Activated naive CD4-positive, alpha-beta T cell treated with anti-CD3 and anti-CD28 coated beads, Interleukin-2, amount 10 ng/mL, durations not matched to agents 7 days and 5 days (primary cell): ENCODE measurements around the gene ZNF865.
"Not testable (repeated sequence)": the region's sequence is repeated elsewhere in the genome, so short reads cannot be mapped to it uniquely, and the experiment has no call there.

ENCODE experiments used
- CTCF ChIA-PET: fragments of 350-600 bp; sonication (Branson Sonifier 250); formaldehyde crosslinking; loops from one replicate; lab custom pipeline; 2021; ENCODE audit warnings: antibody characterized with exemption; lab: Charles Lee
- DNase-seq: peaks from one replicate; pipeline ENCODE4 v3.0.0-alpha.2; 2020
- H3K27ac Mint-ChIP-seq: one replicate; pipeline ENCODE4 v1.8.0; 2021; ENCODE audit warnings: mild to moderate bottlenecking, moderate library complexity, mixed read lengths
- H3K27me3 Mint-ChIP-seq: one replicate; pipeline ENCODE4 v1.8.0; 2021; ENCODE audit warnings: mild to moderate bottlenecking, mixed read lengths
- H3K36me3 Mint-ChIP-seq: one replicate; pipeline ENCODE4 v1.8.0; 2021; ENCODE audit warnings: mixed read lengths
- H3K4me1 Mint-ChIP-seq: one replicate; pipeline ENCODE4 v1.8.0; 2021; ENCODE audit warnings: mixed read lengths
- H3K4me3 Mint-ChIP-seq: one replicate; pipeline ENCODE4 v1.8.0; 2021; ENCODE audit warnings: mild to moderate bottlenecking, moderate library complexity, mixed read lengths
- H3K9me3 Mint-ChIP-seq: one replicate; pipeline ENCODE4 v1.8.0; 2021; ENCODE audit warnings: mixed read lengths

ZNF865 gene

DNA sequence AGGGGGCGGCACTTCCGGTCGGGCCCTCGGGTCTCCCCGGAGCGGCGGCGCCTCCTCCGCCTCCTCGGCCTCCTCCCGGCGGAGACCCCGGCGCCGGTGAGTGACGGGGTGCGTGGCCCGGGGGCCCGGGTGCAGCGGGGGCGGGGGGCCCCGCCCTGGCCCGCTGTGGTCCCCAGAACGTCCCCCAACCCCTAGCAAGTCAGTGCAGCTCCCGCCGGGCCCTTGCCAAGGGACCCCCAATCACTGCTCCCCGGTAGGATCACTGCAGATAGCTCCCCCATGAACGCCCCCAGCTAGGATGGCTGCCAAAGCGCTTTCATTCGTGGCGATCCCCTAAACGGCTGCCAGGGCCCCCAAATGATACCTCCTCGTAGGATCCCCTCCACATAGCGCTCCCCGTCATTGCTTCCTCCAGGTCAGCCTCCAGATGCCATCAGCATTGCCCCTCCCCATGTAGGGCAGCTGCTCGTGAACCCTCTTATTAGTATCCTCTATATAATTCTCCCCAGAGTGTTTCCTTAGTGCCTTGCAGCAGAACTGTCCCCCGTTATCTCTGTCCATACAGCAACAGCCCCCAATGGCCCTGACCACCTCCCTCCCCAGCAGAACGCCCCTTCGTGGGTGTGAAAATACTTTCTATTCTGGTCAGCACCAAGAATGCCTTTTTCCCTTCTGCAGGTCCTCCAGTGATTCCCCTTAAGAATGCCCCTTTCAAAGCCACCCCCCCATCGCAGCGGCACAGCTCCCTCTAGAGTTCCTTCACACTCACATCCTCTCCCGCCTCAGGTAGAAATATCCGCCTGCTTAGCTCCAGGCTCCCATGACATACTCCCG, at the start of gene ZNF865:
Gene ZNF865 (plus strand): TSS at position 11 of the 834 bp plus-strand sequence. CDS start 7,972 bp downstream, outside the sequence.
- Mint-ChIP-seq H3K27me3 (no peaks in the 10 kb centered on the region), H3K4me3 (peak within 1 kb of the TSS; percentile 93), H3K27ac (peak within 1 kb of the TSS; percentile 98), H3K4me1 (peaks cover 59% of the 10 kb centered on the region), H3K9me3 (no peaks in the 10 kb centered on the region), H3K36me3 (peaks cover 38% of the 10 kb centered on the region)
- CTCF ChIA-PET, result interaction anchor here (0.7 to 2.5 kb wide), 24 partner anchors 11 to 465 kb away, joined by 3 to 21 read pairs (median 4); partner anchors contain the start of genes ISOC2, U2AF2, ZNF579 and ZNF784
- peak; percentile 81 for DNase-seq

DNA sequence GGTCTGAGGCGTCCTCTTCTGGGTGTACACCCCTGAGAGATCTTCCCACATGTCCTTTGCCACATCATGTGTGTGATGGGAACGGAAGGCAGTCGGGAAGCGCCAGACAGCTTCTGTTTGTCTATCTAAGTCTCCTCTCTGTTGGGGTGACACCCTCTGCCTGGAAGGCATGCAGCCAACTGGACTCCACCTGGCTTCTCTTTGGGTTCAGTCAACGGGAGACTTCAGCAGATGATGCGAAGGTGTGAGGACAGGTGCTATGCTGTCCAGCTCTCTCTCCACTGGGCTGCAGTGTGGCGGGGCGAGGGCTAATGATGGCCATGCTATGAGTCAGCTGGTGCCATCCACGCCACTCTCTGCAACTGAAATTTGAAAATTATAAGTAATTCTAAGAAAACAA, 45.8 kb upstream of the ZNF865 start:
- H3K27ac Mint-ChIP-seq, result no peak overlapping the region
- H3K27me3 Mint-ChIP-seq, result peaks cover 14% of the 10 kb centered on the region
- no peaks in the 10 kb centered on the region for H3K9me3 Mint-ChIP-seq
- H3K4me3 Mint-ChIP-seq, result no peak overlapping the region
- no peak for DNase-seq
- CTCF ChIA-PET, result no interaction called here
- H3K36me3 Mint-ChIP-seq, result no peaks in the 10 kb centered on the region
- H3K4me1 Mint-ChIP-seq, result no peaks in the 10 kb centered on the region

DNA sequence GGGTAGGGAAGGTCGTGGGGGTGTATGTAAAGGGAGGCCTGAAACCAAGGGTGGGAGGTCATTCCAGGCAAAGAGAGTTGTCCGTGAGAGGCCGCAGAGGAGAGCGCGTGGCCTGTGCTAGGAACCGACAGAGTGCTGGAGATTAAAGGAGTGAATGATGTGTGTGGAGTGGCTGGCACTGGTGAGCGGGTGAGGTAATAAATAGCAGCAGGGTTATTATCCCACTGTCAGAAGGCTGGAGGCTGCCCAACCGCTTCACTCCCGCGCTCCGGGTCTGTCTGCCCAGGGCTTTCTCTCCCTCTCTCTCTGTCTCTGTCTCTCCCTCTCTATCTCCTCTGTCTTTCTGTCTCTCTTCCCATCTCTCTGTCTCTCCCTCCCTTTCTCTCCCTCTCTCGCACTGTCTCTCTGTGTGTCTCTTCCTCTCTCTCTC, 42.2 kb upstream of the ZNF865 start:
- Mint-ChIP-seq H3K27ac (no peak overlapping the region), H3K4me1 (no peaks in the 10 kb centered on the region), H3K9me3 (no peaks in the 10 kb centered on the region), H3K36me3 (no peaks in the 10 kb centered on the region), H3K4me3 (no peak overlapping the region), H3K27me3 (peaks cover 25% of the 10 kb centered on the region)
- no peak for DNase-seq
- CTCF ChIA-PET, result no interaction called here

DNA sequence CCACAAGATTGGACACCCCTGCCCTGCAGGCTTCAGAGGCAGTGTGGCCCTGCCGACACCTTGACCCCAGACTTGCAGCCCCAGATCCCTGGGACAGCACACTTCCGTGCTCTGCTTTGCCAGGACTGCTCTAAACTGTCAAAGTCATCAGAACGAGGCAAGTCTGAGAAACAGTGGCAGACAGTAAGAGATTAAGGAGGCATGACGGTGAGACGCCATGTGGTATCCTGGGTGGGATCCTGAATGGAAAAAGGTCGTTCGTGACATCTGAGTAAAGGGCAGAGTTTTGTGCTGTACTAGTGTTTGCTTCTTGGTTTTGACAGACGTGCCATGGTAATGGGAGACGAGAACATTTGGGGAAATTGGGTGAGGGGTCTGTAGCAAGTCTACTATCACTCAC, 38.6 kb upstream of the ZNF865 start:
- no peak for DNase-seq
- peaks cover 11% of the 10 kb centered on the region for H3K27me3 Mint-ChIP-seq
- no peaks in the 10 kb centered on the region for H3K4me1 Mint-ChIP-seq
- no peaks in the 10 kb centered on the region for H3K36me3 Mint-ChIP-seq
- CTCF ChIA-PET, result no interaction called here
- H3K9me3 Mint-ChIP-seq, result no peaks in the 10 kb centered on the region
- no peak overlapping the region for H3K4me3 Mint-ChIP-seq
- H3K27ac Mint-ChIP-seq, result no peak overlapping the region

DNA sequence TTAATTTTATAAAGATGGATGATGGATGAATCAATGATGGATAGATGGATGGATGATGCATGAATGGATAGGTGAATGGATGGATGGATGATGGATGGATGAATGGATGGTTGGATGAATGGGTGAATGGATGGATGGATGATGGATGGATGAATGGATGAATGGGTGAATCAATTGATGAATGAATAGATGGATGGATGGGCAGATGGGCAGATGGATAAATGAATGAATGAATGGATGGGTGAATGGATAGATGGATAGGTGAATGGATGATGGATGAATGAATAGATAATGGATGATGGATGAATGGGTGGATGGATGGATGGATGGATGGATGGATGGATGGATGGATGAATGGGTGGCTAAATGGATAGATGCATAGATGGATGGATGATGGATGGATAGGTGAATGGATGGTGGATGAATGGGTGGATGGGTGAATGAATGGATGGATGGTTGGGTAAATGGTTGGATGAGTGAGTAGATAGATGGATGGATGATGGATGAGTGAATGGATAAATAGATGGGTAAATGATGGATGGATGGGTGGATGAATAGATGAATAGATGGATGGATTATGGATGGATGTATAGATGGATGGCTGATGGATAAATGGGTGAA, 37.6 kb upstream of the ZNF865 start:
- DNase-seq, result no peak
- no peaks in the 10 kb centered on the region for H3K4me1 Mint-ChIP-seq
- no peaks in the 10 kb centered on the region for H3K36me3 Mint-ChIP-seq
- CTCF ChIA-PET, result no interaction called here
- H3K27me3 Mint-ChIP-seq, result peaks cover 16% of the 10 kb centered on the region
- H3K9me3 Mint-ChIP-seq, result no peaks in the 10 kb centered on the region
- H3K27ac Mint-ChIP-seq, result no peak overlapping the region
- no peak overlapping the region for H3K4me3 Mint-ChIP-seq

DNA sequence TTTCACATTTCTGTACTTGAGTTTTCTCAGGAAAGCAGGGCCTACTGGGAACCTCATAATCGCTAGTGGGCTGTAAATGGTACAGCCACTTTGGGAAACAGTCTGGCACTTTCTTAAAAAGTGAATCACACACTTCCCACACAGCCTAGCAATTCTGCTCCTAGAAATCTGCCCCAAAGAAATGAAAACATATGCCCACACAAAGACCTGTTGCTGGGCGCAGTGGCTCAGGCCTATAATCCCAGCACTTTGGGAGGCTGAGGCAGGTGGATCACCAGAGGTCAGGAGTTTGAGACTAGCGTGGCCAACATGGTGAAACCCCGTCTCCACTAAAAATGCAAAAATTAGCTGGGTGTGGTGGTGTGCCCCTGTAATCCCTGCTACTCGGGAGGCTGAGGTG, 36.0 kb upstream of the ZNF865 start:
- H3K36me3 Mint-ChIP-seq, H3K4me1 Mint-ChIP-seq, DNase-seq, H3K9me3 Mint-ChIP-seq, H3K4me3 Mint-ChIP-seq, H3K27ac Mint-ChIP-seq, CTCF ChIA-PET: not testable (repeated sequence)
- H3K27me3 Mint-ChIP-seq, result peaks cover 16% of the 10 kb centered on the region

DNA sequence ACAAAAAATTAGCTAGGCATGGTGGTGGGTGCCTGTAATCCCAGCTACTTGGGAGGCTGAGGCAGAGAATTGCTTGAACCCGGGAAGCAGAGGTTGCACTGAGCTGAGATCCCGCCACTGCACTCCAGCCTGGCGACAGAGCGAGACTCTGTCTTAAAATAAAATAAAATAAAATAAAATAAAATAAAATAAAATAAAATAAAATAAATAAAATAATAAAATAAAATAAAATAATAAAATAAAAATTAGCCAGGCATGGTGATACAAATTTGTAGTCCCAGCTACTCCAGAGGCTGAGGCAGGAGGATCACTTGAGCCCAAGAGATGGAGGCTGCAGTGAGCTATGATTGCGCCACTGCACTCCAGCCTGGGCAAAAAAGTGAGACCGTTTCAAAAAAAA, 31.5 kb upstream of the ZNF865 start:
- H3K36me3 Mint-ChIP-seq, H3K9me3 Mint-ChIP-seq, DNase-seq, H3K4me3 Mint-ChIP-seq, H3K27ac Mint-ChIP-seq, H3K27me3 Mint-ChIP-seq, H3K4me1 Mint-ChIP-seq: not testable (repeated sequence)
- CTCF ChIA-PET, result interaction anchor here (1.6 kb wide), 1 partner anchor 10 kb away, joined by 3 read pairs; no protein-coding TSS in a partner anchor

DNA sequence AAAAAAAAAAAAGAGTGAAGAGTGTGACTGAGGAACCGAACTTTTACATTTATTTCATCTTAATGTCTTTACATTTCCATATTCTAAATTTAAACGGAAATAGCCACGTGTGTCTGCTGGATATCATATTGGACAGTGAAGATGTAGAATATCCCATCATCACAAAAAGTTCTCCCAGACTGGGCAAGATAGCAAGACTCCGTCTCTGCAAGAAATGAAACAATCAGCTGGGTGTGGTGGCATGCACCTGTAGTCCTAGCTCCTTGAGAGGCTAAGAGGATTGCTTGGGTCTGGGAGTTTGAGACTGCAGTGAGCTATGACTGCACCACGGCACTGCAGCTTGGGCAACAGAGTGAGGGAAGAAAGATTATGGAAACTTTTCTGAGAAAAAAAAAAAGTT, 28.7 kb upstream of the ZNF865 start:
- H3K9me3 Mint-ChIP-seq, result no peaks in the 10 kb centered on the region
- H3K27me3 Mint-ChIP-seq, result peaks cover 9% of the 10 kb centered on the region
- H3K27ac Mint-ChIP-seq, result peak overlapping the region; percentile 46
- CTCF ChIA-PET, result no interaction called here
- peaks cover 12% of the 10 kb centered on the region for H3K4me1 Mint-ChIP-seq
- no peak for DNase-seq
- H3K36me3 Mint-ChIP-seq, result peaks cover 9% of the 10 kb centered on the region
- peak overlapping the region; percentile 15 for H3K4me3 Mint-ChIP-seq

DNA sequence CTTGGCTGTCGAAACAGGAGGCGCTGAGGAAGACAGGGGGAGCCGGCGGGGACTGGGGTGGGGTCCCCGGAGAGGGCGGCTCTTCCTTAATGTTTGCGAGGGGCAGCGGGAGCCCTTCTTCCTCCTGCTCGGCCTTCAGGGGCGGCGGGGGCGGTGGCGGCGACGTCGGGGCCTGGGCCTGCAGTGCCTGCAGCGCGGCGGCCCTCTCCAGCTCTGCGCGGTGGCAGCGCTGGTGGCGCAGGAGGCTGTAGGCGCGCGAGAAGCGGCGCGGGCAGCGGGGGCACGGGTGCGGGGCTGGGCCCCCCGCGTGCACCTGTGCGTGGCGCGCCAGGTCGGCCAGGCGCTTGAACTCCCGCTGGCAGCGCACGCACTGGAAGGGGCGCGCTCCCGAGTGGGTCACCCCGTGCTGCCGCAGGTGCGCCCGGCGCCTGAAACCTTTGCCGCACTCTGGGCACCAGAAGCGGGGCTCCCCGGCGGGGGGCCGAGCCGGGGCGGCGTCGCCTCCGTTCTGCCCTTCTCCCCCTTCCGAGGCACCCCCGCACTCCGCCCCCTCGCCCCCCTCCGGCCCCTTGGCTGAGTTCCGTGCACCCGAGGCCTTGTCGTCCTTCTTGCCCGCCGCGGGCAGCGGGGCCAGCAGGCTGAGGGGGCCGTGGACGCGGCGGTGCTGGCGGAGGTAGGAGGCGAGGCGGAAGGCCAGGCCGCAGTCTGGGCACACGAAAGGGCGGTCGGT, 27.3 kb upstream of the ZNF865 start:
- Mint-ChIP-seq H3K27ac (no peak overlapping the region), H3K4me1 (peaks cover 15% of the 10 kb centered on the region), H3K27me3 (peaks cover 5% of the 10 kb centered on the region), H3K9me3 (no peaks in the 10 kb centered on the region), H3K36me3 (peaks cover 9% of the 10 kb centered on the region), H3K4me3 (no peak overlapping the region)
- CTCF ChIA-PET, result interaction anchor here (0.7 kb wide), 1 partner anchor 54 kb away, joined by 3 read pairs; no protein-coding TSS in a partner anchor
- DNase-seq, result no peak

DNA sequence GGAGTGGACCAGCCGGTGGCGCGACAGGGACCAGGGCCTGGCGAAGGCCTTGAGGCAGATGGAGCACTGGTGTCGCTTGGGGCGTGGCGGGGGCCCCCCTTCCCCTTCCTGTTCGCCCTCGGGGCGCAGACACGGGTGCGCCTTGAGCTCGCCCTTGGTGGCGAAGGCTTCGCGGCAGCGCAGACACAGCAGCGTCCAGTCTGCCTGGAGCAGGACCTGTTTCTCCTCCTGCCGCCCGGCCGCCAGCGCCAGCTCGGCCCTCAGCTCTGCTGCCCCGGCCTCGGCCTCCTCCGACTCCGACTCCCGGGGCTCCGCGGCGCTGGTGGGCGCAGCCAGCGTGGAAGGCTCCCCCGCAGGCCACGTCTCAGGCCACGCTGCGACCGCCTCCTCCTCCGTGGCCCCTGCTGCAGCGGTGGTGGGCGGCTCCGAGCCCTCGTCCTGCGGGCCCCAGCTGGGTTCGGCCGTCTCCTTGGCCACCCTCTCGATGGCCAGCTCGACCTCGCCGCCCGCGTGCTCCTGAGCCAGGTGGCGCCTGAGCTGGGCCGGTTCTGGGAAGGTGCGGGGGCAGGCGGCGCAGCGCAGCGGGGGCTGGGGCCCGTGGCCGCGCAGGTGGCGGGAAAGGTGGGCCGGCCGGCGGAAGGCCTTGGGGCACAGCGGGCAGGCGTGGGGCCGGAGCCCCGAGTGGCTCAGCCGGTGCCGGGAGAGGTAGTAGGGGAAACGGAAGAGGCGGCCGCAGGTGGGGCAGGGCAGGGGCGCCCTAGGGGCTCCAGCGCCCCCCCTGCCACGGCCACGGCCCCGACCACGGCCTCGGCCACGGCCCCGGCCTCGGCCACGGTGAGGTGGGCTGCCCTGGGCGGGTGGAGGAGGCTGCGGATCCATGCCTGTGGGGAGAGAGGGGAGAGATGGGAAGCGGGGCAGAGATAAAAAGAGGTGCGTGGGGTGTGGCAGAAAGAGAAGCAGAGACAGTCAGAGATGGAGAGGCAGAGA, 26.4 kb upstream of the ZNF865 start:
- H3K27ac Mint-ChIP-seq, result peak overlapping the region; percentile 78

DNA sequence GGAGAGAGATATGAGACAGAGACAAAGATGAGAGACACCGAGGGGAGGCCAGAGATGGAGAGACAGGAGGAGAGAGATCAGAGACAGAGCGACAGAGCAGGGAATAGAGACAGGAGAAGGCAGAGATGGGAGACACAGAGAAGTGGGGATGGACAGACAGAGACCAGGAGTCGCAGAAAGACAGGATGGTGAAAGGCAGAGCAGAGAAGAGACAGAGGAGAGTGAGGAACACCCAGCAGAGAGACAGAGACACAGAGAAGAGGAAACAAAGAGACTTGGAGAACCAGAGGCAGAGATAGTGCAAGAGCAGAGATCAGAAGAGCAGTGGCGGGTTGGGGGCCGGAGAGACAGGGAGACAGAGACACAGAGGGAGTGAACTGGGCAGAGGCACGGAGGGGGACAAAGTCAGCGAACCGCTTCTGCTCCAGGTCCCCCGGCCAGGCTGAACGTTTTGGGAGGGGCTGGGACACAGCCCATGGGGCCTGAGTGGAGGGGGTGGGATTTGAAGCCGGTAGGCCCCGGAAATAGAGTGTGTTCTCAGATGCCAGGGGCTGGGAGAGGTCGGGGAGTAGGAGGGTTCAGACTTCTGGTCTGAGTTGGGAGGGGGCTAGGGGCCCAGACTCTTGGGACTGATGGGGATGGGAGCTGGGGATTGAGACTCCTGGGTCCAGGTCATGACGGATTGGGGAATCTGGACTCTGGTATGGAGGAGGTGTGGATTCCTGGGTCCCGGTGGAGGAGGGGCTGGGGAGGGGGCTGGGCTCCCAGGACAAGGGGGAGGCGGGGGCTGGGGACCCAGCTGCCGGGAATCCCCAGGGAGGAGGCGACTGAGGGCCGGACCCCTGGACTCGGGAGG, 25.5 kb upstream of the ZNF865 start:
- CTCF ChIA-PET, result interaction anchor here (1.1 kb wide), 1 partner anchor 27 kb away, joined by 5 read pairs; no protein-coding TSS in a partner anchor
- H3K27me3 Mint-ChIP-seq, result peaks cover 13% of the 10 kb centered on the region
- DNase-seq, result peak; percentile 43

More for the DNA sequence above, 26.4 kb upstream of the ZNF865 start:
- H3K9me3 Mint-ChIP-seq, result no peaks in the 10 kb centered on the region
- peaks cover 15% of the 10 kb centered on the region for H3K4me1 Mint-ChIP-seq
- peaks cover 9% of the 10 kb centered on the region for H3K36me3 Mint-ChIP-seq
- CTCF ChIA-PET, result no interaction called here
- peak overlapping the region; percentile 79 for H3K4me3 Mint-ChIP-seq
- H3K27me3 Mint-ChIP-seq, result peaks cover 5% of the 10 kb centered on the region
- DNase-seq, result no peak

DNA sequence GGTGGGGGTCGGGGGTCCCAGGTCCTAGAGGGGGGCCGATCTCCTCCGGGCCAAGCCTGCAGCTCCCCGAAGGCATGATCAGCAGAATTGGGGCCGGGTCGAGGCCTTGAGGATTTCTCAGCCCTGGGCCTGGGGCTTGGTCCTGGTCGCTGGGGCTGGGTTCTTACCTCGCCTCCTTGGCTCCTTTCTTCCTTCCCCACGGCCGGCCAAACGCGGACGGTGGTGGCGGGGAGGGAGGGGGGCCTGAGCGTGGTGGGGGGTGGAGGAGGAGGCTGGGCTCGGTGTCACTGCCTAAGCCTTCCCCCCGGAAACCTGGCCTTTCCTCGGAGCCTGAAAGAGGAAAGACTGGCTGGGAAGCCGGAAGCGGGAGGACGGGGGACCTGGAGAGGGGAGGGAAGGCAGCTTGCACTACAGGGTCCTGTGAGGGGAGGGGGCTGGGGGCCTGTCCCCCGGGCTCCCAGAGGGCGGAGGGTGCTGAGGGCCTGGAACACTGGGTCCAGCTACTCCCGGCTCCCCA, 24.8 kb upstream of the ZNF865 start, which contains the start of gene ZNF579:
Gene ZNF579 (minus strand): TSS at position 221 of the 517 bp plus-strand sequence. CDS start 1,209 bp downstream, outside the sequence.
- peaks cover 9% of the 10 kb centered on the region for H3K36me3 Mint-ChIP-seq
- peak within 1 kb of the TSS; percentile 79 for H3K4me3 Mint-ChIP-seq
- peak; percentile 83 for DNase-seq
- peak within 1 kb of the TSS; percentile 78 for H3K27ac Mint-ChIP-seq
- peaks cover 19% of the 10 kb centered on the region for H3K27me3 Mint-ChIP-seq
- CTCF ChIA-PET, result interaction anchor here (1.1 kb wide), 1 partner anchor 26 kb away, joined by 5 read pairs; no protein-coding TSS in a partner anchor
- H3K9me3 Mint-ChIP-seq, result no peaks in the 10 kb centered on the region
- peaks cover 19% of the 10 kb centered on the region for H3K4me1 Mint-ChIP-seq

More for the DNA sequence above, 25.5 kb upstream of the ZNF865 start:
- Mint-ChIP-seq H3K9me3 (no peaks in the 10 kb centered on the region), H3K4me3 (peak overlapping the region; percentile 79), H3K27ac (peak overlapping the region; percentile 78), H3K36me3 (peaks cover 9% of the 10 kb centered on the region), H3K4me1 (peaks cover 15% of the 10 kb centered on the region)
